Right ventricle myocardium superior (tissue), 1 donor: ENCODE results near the gene RNF223. TPM values are rescaled to one million over a fixed set of nuclear protein-coding genes. Genes with fewer than 3 reads are reported as not detected.
A peak's percentile ranks its signal among the peaks of the same experiment; 100 is the strongest.
"Not testable (repeated sequence)": the region's sequence is repeated elsewhere in the genome, so short reads cannot be mapped to it uniquely, and the experiment has no call there.

Source experiments
- ATAC-seq: fragments of 200-7000 bp; cut with Tn5 transposase; one replicate; pipeline ENCODE4 v1.9.1; 2020; ENCODE audit warnings: mild to moderate bottlenecking; ENCODE audit not compliant: poor library complexity
- DNase-seq: peaks from one replicate; pipeline ENCODE4 v3.0.0-alpha.2; 2020
- intact Hi-C: fragments of 100-400 bp; cut with DNase I; formaldehyde crosslinking; loops from one replicate; pipeline ENCODE4 v1.11.2; 2022
- total RNA-seq: library from RNA; stranded (reverse); fragmentation: NEBNext Ultra II Directional; extraction: Animal tissue kit (Norgen Biotek cat#: 25700); gene quantifications from one replicate; pipeline ENCODE4 v1.2.1, GENCODE V29; 2021
- donor health status: DM: no; HTN: yes; CAD: no; lungs with severe emphysema.

The RNF223 gene
- total RNA-seq, 1 donor from 2014 or later: not detected

- ATAC-seq (no peak), DNase-seq (no peak)
- intact Hi-C loops: no loop called here
These were observed 7.5 kb downstream of the RNF223 start for GRCh38 chr1:1066403-1067283.

DNA sequence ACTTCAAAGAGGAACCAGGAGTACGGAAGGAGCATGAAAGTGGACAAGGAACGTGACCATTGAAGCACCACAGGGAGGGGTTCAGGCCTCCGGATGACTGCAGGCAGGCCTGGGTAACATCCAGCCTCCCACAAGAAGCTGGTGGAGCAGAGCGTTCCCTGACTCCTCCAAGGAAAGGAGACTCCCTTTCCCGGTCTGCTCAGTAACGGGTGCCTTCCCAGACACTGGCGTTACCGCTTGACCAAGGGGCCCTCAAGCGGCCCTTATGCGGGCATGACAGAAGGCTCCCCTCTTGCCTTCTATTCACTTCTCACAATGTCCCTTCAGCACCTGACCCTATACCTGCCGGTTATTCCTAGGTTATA lies 8.2 kb downstream of the RNF223 start:
- DNase-seq, intact Hi-C loops, ATAC-seq: not testable (repeated sequence)

DNA sequence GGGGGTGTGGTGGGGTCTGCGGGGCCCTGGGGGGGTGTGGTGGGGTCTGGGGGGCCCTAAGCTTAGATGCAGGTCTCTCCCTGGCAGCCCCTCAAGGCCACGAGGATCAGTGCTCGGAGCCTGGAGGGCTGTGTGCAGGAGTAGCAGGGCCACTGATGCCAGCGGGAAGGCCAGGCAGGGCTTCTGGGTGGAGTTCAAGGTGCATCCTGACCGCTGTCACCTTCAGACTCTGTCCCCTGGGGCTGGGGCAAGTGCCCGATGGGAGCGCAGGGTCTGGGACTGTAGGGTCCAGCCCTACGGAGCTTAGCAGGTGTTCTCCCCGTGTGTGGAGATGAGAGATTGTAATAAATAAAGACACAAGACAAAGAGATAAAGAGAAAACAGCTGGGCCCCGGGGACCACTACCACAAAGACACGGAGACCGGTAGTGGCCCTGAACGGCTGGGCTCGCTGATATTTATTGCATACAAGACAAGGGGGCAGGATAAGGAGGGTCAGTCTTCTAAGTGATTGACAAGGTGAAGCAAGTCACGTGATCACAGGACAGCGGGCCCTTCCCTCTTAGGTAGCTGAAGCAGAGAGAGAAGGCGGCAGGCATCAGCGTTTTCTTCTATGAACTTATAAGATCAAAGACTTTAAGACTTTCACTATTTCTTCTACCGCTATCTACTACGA lies 8.7 kb downstream of the RNF223 start:
- ATAC-seq (no peak), DNase-seq (no peak)
- intact Hi-C loops: no loop called here

DNA sequence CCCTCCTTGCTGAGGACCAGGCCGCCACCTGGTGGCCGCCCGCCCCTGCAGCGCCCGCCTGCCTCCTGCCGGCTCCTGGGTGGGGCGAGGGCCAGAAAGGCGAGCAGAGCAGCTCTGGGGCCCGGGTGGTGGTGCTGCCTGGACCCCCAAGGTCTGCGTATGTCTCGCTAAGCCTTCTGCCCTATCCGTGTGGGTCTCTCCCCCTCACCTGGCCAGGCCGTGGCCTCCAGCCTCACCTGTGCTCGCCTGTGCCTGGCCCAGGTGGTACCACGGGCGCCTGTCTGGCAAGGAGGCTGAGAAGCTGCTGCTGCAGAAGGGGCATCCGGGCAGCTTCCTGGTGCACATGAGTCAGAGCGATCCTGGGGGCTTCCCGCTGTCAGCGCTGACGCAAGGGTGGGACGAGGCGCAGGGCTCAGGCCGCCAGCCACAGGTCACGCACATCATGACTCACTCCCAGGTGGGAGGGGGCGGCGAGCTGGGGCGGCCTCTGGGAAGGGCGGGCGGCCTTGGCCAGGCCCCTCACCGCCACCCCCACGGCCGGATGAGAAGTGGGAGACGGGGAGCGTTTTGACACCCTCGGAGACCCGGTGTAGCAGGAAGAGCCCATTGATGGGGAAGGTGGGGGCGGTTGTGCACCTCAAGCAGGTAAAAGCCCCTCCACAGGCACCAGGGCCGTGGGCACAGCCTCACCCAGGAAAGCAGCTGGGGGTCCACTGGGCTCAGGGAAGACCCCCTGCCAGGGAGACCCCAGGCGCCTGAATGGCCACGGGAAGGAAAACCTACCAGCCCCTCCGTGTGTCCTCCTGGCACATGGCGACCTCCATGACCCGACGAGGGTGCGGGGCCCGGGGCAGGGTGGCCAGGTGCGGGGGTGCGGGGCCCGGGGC lies 9.9 kb downstream of the RNF223 start:
- intact Hi-C loops: loop anchor here (2.0 kb wide), 1 partner anchor 79 kb away; no protein-coding TSS in a partner anchor
- DNase-seq (peak; percentile 75), ATAC-seq (peak; percentile 70)

DNA sequence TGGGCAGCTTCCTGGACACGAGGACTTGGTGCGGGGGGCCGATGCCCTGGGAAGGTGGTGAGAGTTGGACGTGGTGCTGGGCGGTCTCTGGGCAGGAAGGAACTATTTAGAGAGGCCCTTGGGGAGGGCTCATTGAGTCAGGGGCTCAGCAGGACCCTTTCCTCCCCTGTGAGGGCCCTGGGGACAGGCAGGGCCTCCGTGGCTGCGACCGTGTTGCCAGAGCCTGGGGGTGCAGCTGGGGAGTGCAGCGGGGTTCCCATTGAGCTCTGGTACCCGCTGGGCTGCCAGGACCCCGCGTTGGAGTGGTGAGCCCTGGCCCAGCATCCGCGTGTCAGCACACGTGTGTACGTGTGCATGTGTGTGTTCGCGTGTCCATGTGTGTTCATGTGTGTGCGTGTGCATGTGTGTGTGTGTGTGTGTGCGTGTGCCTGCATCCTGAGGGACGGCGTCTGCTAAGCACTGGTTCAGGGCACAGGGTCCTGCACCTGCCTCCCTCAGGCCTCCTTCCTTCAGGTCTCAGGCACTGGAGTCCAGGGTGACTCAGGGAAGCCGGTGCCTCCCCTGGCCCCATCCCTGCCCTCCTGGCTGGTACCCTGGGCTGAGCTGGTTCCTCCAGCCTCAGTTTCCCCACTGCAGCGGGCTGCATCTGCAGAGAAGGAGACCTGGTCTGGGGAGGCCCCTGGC lies 10.7 kb downstream of the RNF223 start:
- intact Hi-C loops: loop anchor here (2.0 kb wide), 1 partner anchor 79 kb away; no protein-coding TSS in a partner anchor
- no peak for DNase-seq
- no peak for ATAC-seq

DNA sequence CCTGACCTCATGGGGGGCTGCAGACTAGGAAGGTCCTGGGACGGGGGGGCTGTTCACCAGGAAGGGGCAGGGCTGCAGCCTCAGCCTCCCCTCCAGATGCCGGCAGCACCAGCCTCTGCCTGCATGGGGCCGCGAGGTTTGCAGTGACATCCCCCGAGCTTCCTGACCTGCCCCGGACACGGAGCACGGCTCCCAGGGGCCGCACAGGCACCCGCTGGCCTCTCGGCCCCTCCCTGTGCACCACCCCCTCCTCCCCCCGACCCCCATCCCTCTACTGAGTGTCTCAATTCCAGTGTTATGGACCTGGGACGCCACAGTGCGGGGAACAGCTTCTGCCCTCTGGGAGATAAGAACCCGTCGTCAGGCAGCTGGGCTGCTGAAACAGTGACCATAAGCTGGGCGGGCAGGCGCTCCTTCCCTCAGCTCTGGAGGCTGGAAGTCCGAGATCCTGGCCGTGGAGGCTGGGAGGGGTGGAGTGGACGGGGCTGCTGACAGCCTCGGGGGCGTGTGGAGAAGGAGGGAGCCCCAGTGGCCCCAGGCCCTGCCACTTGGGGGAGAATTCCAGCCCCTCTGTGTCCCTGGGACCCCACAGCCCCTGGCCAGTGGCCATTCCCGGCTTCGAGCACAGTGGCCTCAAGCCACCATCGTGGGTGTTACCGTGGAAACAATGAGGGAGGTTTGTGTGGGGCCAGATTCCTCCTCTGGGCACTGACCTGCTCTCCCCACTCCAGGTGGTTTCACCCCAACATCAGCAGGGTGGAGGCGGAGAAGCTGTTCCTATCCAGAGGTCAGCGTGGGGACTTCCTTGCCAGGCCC lies 11.6 kb downstream of the RNF223 start:
- ATAC-seq (no peak), DNase-seq (no peak)
- intact Hi-C loops: loop anchor here (2.0 kb wide), 1 partner anchor 78 kb away; no protein-coding TSS in a partner anchor

DNA sequence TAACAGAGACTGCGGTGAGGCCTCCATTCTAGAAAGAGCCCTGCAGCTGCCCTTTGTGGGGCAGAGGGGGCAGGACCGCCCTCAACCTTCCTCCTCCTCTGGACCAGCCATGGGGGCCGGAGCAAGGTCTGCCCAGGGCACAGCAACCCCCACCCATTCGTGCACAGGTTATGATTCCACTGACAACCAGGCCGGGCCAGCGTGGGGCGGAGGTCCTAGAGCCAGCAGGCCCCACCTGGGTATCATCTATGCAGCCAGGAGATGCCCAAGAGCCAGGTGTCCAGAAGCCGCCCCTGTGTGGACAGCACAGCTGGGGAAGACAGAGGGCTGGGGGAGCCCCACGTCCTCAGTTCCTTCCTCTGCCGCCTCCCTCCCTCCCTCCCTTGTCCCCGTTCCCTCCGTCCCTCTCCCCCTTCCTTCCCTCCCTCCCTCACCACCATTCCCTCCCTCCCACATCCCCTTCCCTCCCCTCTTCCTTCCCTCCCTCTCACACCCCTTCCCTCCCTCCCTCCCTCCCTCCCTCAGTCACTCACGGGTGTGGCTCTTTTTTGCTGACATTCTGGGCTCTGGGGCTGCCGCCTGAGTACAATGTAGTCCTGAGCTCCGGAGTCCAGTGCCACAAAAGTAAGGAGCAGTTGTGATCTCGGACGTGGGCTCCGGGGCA lies 12.3 kb downstream of the RNF223 start:
- no peak for DNase-seq
- intact Hi-C loops: loop anchor here (2.0 kb wide), 1 partner anchor 77 kb away; no protein-coding TSS in a partner anchor
- ATAC-seq: no peak

DNA sequence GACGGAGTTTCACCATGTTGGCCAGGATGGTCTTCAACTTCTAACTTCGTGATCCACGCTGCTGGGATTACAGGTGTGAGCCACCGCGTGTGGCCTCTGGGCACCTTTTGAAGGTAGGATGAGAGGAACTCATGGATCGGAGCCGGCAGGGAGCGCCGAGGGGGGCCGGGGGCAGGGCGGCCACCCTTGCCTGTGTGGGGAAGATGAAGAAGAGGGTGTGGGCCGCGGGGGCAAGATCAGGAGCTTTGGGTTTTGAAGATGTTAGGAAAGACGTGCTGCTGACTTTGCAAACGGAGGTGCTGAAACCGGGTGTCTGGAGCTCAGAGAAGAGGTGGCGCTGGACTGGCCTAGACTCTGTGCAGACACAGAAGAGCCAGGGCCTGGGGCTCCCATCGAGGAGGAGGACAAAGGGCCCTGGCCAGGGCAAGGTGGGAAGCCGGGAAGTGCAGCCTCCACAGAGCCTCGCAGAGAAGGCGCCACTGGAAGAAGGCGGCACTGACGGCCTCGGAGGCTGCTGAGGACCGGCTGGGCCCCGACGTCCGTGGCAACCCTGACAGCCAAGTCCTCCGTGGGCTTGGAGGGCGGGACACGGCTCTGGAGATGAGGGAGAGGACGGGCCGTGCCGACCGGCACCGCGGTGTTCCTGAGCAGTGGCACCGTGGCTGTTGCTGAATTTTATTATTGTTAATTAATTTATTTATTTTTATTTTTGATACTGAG lies 13.7 kb downstream of the RNF223 start:
- ATAC-seq (no peak), DNase-seq (no peak)
- intact Hi-C loops: no loop called here

DNA sequence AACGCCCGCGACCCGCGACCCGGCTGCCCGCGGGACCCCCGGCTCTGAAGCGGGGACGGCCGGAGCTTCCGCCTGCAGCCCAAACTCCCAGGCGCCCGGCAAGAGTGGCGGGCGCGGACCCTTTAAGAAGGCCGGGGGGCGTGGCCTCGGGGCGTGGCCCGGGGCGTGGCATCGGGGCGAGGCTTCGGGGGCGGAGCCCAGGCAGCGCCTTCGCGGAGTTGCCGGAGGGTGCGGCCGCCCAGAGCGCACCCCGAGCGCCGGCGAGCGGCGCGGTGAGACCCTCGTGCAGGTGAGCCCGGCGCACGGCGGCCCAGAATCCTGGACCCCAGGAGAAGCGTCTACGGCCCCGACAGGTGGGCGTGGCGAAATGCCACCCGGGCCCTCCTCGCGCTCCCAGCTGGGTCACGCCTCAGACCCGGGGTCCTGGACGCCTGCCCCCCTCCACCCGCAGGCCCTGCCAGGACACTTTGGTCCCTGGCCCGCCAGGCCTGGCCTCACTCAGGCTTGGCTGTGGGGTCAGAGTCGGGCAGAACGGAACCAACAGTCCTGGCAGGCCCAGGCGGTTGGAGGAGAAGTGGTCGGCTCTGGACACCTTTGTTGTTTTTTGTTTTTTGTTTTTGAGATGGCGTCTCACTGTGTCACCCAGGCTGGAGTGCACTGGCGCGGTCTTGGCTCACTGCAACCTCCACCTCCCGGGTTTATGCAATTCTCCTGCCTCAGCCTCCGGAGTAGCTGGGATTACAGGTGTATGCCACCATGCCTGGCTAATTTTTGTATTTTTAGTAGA lies 14.4 kb downstream of the RNF223 start:
- ATAC-seq: peak; percentile 96
- intact Hi-C loops: no loop called here
- DNase-seq: peak; percentile 95

DNA sequence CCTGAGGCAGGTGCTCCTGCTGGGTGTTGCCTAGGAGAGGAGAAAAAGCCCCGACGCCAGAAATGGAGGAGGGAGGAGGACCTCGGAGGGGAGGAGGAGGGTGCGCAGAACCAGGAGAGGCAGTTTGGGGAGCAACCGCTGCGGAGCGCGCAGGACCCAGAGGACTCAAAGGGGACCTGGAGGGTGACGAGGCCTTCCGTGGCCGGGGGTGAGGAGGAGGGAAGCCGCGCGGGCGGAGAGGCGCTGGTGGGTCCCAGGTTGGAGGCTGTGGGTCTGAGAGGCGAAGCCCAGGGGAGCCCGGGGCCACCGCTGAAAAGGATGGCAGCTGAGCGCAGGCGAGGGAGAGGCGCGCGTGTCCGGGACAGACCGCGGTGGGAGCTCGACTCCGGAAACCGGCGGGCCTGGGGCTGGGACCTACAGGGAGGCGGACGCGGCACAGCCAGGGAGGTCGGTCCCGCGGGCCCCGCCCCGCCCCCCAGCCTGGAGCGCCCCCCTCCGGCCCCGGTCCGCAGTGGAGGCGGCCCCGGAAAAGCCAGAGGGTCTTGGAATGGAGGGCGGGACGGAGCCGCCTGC lies 15.1 kb downstream of the RNF223 start:
- intact Hi-C loops: no loop called here
- ATAC-seq: peak; percentile 40
- DNase-seq: no peak

DNA sequence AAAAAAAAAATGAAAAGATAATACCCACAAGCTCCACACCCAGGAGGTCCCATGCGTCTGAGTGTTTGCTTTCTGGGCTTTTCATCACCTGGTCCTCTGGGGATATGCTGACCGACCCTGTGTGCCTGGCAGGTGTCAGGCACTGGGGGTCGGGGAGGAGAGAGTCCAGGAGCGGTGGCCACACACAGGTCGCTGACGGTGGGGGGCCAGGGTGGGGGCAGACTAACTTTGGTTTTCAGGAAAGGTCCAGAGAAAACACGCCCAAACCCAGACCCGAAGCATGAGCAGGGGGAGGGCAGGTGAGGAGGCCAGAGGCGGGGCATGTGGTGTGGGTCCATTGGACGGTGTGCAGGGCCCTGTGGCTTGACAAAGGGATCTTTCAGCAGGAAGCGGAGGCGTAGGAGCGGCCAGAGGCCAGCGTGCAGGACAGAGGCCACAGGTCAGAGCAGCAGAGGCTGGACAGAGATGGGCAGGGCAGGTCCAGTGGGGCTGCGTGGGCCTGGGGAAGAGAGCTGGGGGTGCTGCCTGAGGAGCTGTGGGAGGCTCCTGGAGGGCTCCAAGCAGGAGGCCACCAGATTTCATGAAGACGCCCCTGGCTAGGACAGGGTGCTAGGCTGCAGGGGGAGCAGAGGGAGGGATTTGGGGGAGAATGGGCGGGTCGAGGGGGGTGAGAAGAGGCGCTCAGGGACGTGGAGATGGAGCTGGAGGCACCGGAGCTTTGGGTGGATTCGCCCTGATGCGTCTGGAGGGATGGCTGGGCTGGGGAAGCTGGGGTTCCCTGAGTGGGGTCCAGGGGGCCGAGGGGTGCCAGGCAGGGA lies 15.8 kb downstream of the RNF223 start:
- intact Hi-C loops: no loop called here
- ATAC-seq (no peak), DNase-seq (no peak)

DNA sequence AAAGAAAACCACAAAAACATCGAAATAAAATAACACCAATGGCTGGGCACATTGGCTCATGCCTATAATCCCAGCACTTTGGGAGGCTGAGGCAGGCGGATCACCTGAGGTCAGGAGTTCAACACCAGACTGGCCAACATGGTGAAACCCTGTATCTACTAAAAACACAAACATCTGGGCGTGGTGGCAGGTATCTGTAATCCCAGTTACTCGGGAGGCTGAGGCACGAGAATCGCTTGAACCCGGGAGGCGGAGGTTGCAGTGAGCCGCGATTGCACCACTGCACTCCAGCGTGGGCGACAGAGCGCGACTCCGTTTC lies 16.4 kb downstream of the RNF223 start:
- ATAC-seq, intact Hi-C loops, DNase-seq: not testable (repeated sequence)

GRCh38 chr1:1055841-1056736 lies 18.0 kb downstream of the RNF223 start:
- DNase-seq (no peak), ATAC-seq (no peak)
- intact Hi-C loops: no loop called here

DNA sequence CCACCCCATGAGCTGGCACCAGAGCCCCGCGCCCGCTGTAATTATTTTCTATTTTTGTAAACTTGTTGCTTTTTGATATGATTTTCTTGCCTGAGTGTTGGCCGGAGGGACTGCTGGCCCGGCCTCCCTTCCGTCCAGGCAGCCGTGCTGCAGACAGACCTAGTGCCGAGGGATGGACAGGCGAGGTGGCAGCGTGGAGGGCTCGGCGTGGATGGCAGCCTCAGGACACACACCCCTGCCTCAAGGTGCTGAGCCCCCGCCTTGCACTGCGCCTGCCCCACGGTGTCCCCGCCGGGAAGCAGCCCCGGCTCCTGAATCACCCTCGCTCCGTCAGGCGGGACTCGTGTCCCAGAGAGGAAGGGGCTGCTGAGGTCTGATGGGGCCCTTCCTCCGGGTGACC lies 19.1 kb downstream of the RNF223 start:
- DNase-seq: no peak
- no peak for ATAC-seq
- intact Hi-C loops: no loop called here
